GM23338 (cell line): ENCODE measurements around the gene CEP170B. TPM values are rescaled to one million over a fixed set of nuclear protein-coding genes. Genes with fewer than 3 reads are reported as not detected.

Experiments
- ATAC-seq: fragments of 200-7000 bp; cut with Tn5 transposase; 3 replicates; pipeline ENCODE4 v1.9.1; 2020
- DNase-seq: peaks from one replicate; pipeline ENCODE4 v3.0.0-alpha.2; 2015; ENCODE audit warnings: low spot score
- H2AFZ ChIP-seq: fragments of 200-600 bp; sonication (generic); 2 replicates; pipeline ENCODE4 v1.8.0; 2016; ENCODE audit warnings: antibody characterized with exemption, mild to moderate bottlenecking, moderate library complexity
- H3F3A ChIP-seq: fragments of 200-600 bp; sonication (generic); replicated peaks from 2 replicates; pipeline ENCODE4 v1.8.0; 2017; ENCODE audit warnings: antibody characterized with exemption, mixed run types, low read depth
- H3K27ac ChIP-seq: fragments of 200-600 bp; sonication (generic); 2 replicates; pipeline ENCODE4 v1.6.1; 2016; ENCODE audit warnings: low read depth
- H3K27me3 ChIP-seq: fragments of 200-600 bp; sonication (generic); 2 replicates; pipeline ENCODE4 v1.8.0; 2016; ENCODE audit warnings: mild to moderate bottlenecking, mixed run types, moderate library complexity; ENCODE audit not compliant: insufficient read depth
- H3K36me3 ChIP-seq: fragments of 200-600 bp; sonication (generic); 2 replicates; pipeline ENCODE4 v1.8.0; 2016; ENCODE audit warnings: mild to moderate bottlenecking; ENCODE audit not compliant: insufficient read depth
- H3K4me1 ChIP-seq: fragments of 200-600 bp; sonication (generic); 2 replicates; pipeline ENCODE4 v1.8.0; 2016; ENCODE audit warnings: mild to moderate bottlenecking, moderate library complexity; ENCODE audit not compliant: insufficient read depth
- H3K4me2 ChIP-seq: fragments of 200-600 bp; sonication (generic); 2 replicates; pipeline ENCODE4 v1.7.1; 2017; ENCODE audit warnings: mixed run types
- H3K4me3 ChIP-seq: fragments of 200-600 bp; sonication (generic); 2 replicates; pipeline ENCODE4 v1.6.1; 2016; ENCODE audit warnings: mixed run types
- H3K79me2 ChIP-seq: fragments of 200-600 bp; sonication (generic); replicated peaks from 2 replicates; pipeline ENCODE4 v1.8.0; 2017; ENCODE audit warnings: mild to moderate bottlenecking; ENCODE audit not compliant: insufficient read depth
- H3K9me2 ChIP-seq: fragments of 200-600 bp; sonication (generic); 2 replicates; pipeline ENCODE4 v1.8.0; 2017; ENCODE audit not compliant: insufficient read depth
- H4K20me1 ChIP-seq: fragments of 200-600 bp; sonication (generic); replicated peaks from 2 replicates; pipeline ENCODE4 v1.8.0; 2017; ENCODE audit warnings: mild to moderate bottlenecking; ENCODE audit not compliant: insufficient read depth
- H3K27ac Mint-ChIP-seq: 2 replicates; pipeline ENCODE4 v1.8.0; 2020; ENCODE audit warnings: inconsistent platforms, mild to moderate bottlenecking, moderate library complexity, mixed read lengths
- H3K27me3 Mint-ChIP-seq: 3 replicates; pipeline ENCODE4 v1.8.0; 2022; ENCODE audit warnings: low read depth, mild to moderate bottlenecking, moderate library complexity, mixed read lengths, inconsistent platforms; ENCODE audit not compliant: insufficient read depth, poor library complexity
- H3K36me3 Mint-ChIP-seq: 3 replicates; pipeline ENCODE4 v1.8.0; 2021; ENCODE audit warnings: low read depth, mild to moderate bottlenecking, inconsistent platforms, moderate library complexity, mixed read lengths
- H3K4me1 Mint-ChIP-seq: 3 replicates; pipeline ENCODE4 v1.8.0; 2020; ENCODE audit warnings: mild to moderate bottlenecking, inconsistent platforms, mixed read lengths
- H3K4me3 Mint-ChIP-seq: 3 replicates; pipeline ENCODE4 v1.8.0; 2021; ENCODE audit warnings: moderate library complexity, mild to moderate bottlenecking, inconsistent platforms, mixed read lengths
- H3K9me3 Mint-ChIP-seq: 3 replicates; pipeline ENCODE4 v1.8.0; 2020; ENCODE audit warnings: moderate library complexity, mild to moderate bottlenecking, inconsistent platforms, mixed read lengths
- CREB1 ChIP-seq: fragments of 250-450 bp; sonication (Bioruptor Pico); IDR thresholded peaks from 2 replicates; pipeline ENCODE4 v1.5.0; 2020; ENCODE audit warnings: low read depth, mild to moderate bottlenecking, moderate library complexity
- CTCF ChIP-seq, 2 experiments: fragments of 200-600 bp in 1 of 2; sonication (generic) in 1 of 2; conservative IDR thresholded peaks; 2 replicates each; pipeline versions ENCODE4 v1.5.1 to v1.6.1; 2016 to 2017; ENCODE audit warnings: antibody characterized with exemption in 2 of 2, low read depth in 2 of 2, mild to moderate bottlenecking in 2 of 2, moderate library complexity in 1 of 2
- ETS1 ChIP-seq: IDR thresholded peaks from 2 replicates; pipeline ENCODE4 v1.6.1; 2016; ENCODE audit warnings: antibody characterized with exemption
- EZH2 ChIP-seq: fragments of 200-600 bp; sonication (generic); IDR thresholded peaks from one replicate; pipeline ENCODE4 v1.8.0; 2017; ENCODE audit warnings: antibody characterized with exemption, mild to moderate bottlenecking, low read depth; ENCODE audit not compliant: unreplicated experiment
- EZH2phosphoT487 ChIP-seq: fragments of 200-600 bp; sonication (generic); IDR thresholded peaks from one replicate; pipeline ENCODE4 v1.8.1; 2018; ENCODE audit warnings: antibody characterized with exemption; ENCODE audit not compliant: unreplicated experiment
- JUNB ChIP-seq: IDR thresholded peaks from one replicate; pipeline ENCODE4 v1.6.1; 2016; ENCODE audit warnings: antibody characterized with exemption; ENCODE audit not compliant: unreplicated experiment
- NANOG ChIP-seq: IDR thresholded peaks from 2 replicates; pipeline ENCODE4 v1.6.1; 2016; ENCODE audit warnings: antibody characterized with exemption, borderline replicate concordance
- POLR2AphosphoS5 ChIP-seq: IDR thresholded peaks from 2 replicates; pipeline ENCODE4 v1.6.1; 2016; ENCODE audit warnings: antibody characterized with exemption, low read depth
- REST ChIP-seq: IDR thresholded peaks from one replicate; pipeline ENCODE4 v1.6.1; 2018; ENCODE audit warnings: antibody characterized with exemption; ENCODE audit not compliant: unreplicated experiment
- STAT1 ChIP-seq: IDR thresholded peaks from one replicate; pipeline ENCODE4 v1.6.1; 2016; ENCODE audit warnings: antibody characterized with exemption; ENCODE audit not compliant: unreplicated experiment
- ZNF114 ChIP-seq: fragments of 250-450 bp; sonication (Bioruptor Pico); IDR thresholded peaks from 2 replicates; pipeline ENCODE4 v1.5.0; 2020; ENCODE audit warnings: mild to moderate bottlenecking, moderate library complexity
- ZNF331 ChIP-seq: fragments of 250-450 bp; sonication (Bioruptor Pico); IDR thresholded peaks from 2 replicates; pipeline ENCODE4 v1.5.0; 2020; ENCODE audit warnings: low read depth, mild to moderate bottlenecking, moderate library complexity
- ZNF462 ChIP-seq: fragments of 250-450 bp; sonication (Bioruptor Pico); IDR thresholded peaks from 2 replicates; pipeline ENCODE4 v1.5.0; 2020; ENCODE audit warnings: mild to moderate bottlenecking, moderate library complexity
- polyA plus RNA-seq: library from polyadenylated mRNA; unstranded; fragments of >200 nt; fragmentation: Nextera tagmentation; extraction: Ambion mirVana; gene quantifications from 2 replicates; pipeline ENCODE4 v1.2.1, GENCODE V29; 2016
- total RNA-seq: library from RNA; depleted of rRNA; stranded (reverse); fragments of >200 nt; shearing (Covaris generic); gene quantifications from 2 replicates; pipeline ENCODE4 v1.2.3, GENCODE V29; 2014

Gene CEP170B
- total and polyA plus RNA-seq, 2 experiments from 2014 or later = 4.6 to 37.1 TPM

GRCh38 chr14:104845033-104845666, 19.9 kb upstream of the CEP170B start:
- no peaks in the 10 kb centered on the region for H3K79me2 ChIP-seq
- no peak for TF ChIP-seq EZH2
- no peak for TF ChIP-seq REST
- TF ChIP-seq ETS1 = no peak
- no peak for TF ChIP-seq EZH2phosphoT487
- no peak for TF ChIP-seq JUNB
- no peak for TF ChIP-seq CREB1 (CRISPR knock-in tag)
- no peak for TF ChIP-seq ZNF114 (CRISPR knock-in tag)
- no peak for TF ChIP-seq ZNF462 (CRISPR knock-in tag)
- no peak for TF ChIP-seq ZNF331 (CRISPR knock-in tag)
- TF ChIP-seq STAT1 = no peak
- no peak for TF ChIP-seq POLR2AphosphoS5
- TF ChIP-seq CTCF (conservative IDR thresholded peaks at IDR 0.05; ENCODE audit: low read depth in 2 of 2) = no peak
- TF ChIP-seq NANOG = no peak
- H2AFZ ChIP-seq = no peak overlapping the region
- peak overlapping the region; percentile 71; the same call in 1 of the 2 replicates for H3K4me3 ChIP-seq
- Mint-ChIP-seq H3K9me3 (no peaks in the 10 kb centered on the region; the same call in 2 of the 3 replicates), H3K27me3 (peaks cover 35% of the 10 kb centered on the region), H3K4me1 (peaks cover 12% of the 10 kb centered on the region; the same call in 2 of the 3 replicates), H3K27ac (no peak overlapping the region), H3K36me3 (no peaks in the 10 kb centered on the region), H3K4me3 (peak overlapping the region; percentile 79)
- H3K27ac ChIP-seq = no peak overlapping the region
- H3K36me3 ChIP-seq = no peaks in the 10 kb centered on the region
- H3K4me1 ChIP-seq = peaks cover 9% of the 10 kb centered on the region; the same call in 1 of the 2 replicates
- peak overlapping the region; percentile 85; the same call in 1 of the 2 replicates for H3K4me2 ChIP-seq
- no peak for ATAC-seq
- H3K27me3 ChIP-seq = peaks cover 37% of the 10 kb centered on the region
- no peak for DNase-seq
- H4K20me1 ChIP-seq = no peaks in the 10 kb centered on the region
- no peaks in the 10 kb centered on the region for H3K9me2 ChIP-seq
- peaks cover 11% of the 10 kb centered on the region for H3F3A ChIP-seq
